Occipital lobe (tissue), 2 donors: ENCODE results near the gene EFS. TPM values are rescaled to one million over a fixed set of nuclear protein-coding genes. Genes with fewer than 3 reads are reported as not detected.
A peak's percentile ranks its signal among the peaks of the same experiment; 100 is the strongest.

Experiments
- DNase-seq: peaks from one replicate; lab custom pipeline; 2025; lab: John Stamatoyannopoulos, UW
- total RNA-seq: library from RNA; depleted of rRNA; stranded (reverse); fragments of >200 nt; gene quantifications from one replicate; pipeline ENCODE4 v1.2.3, GENCODE V29; 2014

The EFS gene
- total RNA-seq, 1 donor from 2014 or later = 17.5 TPM

GRCh38 chr14:23379366-23380196 lies 14.6 kb upstream of the EFS start:
- no peak for DNase-seq

- DNase-seq = no peak
Measured at GRCh38 chr14:23378612-23379220, 13.7 kb upstream of the EFS start.

- DNase-seq = no peak
Measured at GRCh38 chr14:23377573-23378563, 12.9 kb upstream of the EFS start.

- DNase-seq = no peak
Measured at GRCh38 chr14:23377198-23377550, 12.2 kb upstream of the EFS start.

GRCh38 chr14:23376482-23377197 lies 11.7 kb upstream of the EFS start, which contains the start of gene CMTM5:
Gene CMTM5, plus strand, starts transcription at chr14:23377046. Its CDS starts 206 bp downstream, at chr14:23377252.
- peak; percentile 88 for DNase-seq

GRCh38 chr14:23375527-23376251 lies 10.7 kb upstream of the EFS start:
- no peak for DNase-seq

- DNase-seq = no peak
Measured at GRCh38 chr14:23373041-23373440, 8.1 kb upstream of the EFS start.

- DNase-seq = no peak
Measured at GRCh38 chr14:23372509-23372908, 7.5 kb upstream of the EFS start, which contains the start of gene IL25. Gene IL25, plus strand, starts transcription at chr14:23372809.

GRCh38 chr14:23371865-23372264 lies 6.9 kb upstream of the EFS start:
- no peak for DNase-seq

GRCh38 chr14:23370221-23370620 lies 5.2 kb upstream of the EFS start:
- no peak for DNase-seq

- DNase-seq = peak; percentile 46
Measured at GRCh38 chr14:23366426-23366921, 1.5 kb upstream of the EFS start.

GRCh38 chr14:23365732-23366425 lies 907 bp upstream of the EFS start:
- peak; percentile 36 for DNase-seq

GRCh38 chr14:23364164-23365035 lies 572 bp downstream of the EFS start:
- peak; percentile 63 for DNase-seq

- DNase-seq = no peak
Measured at GRCh38 chr14:23362200-23362599, 2.8 kb downstream of the EFS start.

- no peak for DNase-seq
Measured at GRCh38 chr14:23361763-23362162, 3.2 kb downstream of the EFS start.

- DNase-seq = no peak
Measured at GRCh38 chr14:23361320-23361719, 3.7 kb downstream of the EFS start.

GRCh38 chr14:23360496-23360895 lies 4.5 kb downstream of the EFS start:
- DNase-seq = peak; percentile 19

GRCh38 chr14:23359722-23360447 lies 5.1 kb downstream of the EFS start:
- DNase-seq = no peak
